HG02678 (cell line): ENCODE results near the gene MSH5.
A peak's percentile ranks its signal among the peaks of the same experiment; 100 is the strongest.
"Not testable (repeated sequence)": the region's sequence is repeated elsewhere in the genome, so short reads cannot be mapped to it uniquely, and the experiment has no call there.

Source experiments
- ATAC-seq: cut with Tn5 transposase; IDR thresholded peaks from one replicate; pipeline ENCODE4 v1.9.1; 2021; ENCODE audit warnings: mild to moderate bottlenecking, moderate library complexity; ENCODE audit not compliant: unreplicated experiment

Gene MSH5

DNA sequence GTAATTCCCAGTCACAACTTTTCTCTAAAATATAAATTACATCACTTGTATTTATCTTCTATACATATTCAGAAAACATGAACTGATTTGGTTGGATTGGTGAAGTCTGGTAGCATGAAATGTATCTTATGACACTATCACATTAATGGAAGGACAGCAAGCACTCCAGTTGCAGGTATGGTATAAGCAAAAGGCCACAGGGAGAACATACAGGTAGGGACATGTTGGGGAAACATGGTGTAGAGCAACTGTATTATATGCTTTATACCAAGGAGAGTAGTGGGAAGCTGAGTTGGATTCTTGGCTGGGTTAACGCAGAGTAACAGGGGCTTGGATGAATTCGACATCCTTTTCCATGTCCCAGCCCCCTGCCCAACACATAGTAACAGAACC is 57.2 kb downstream of the MSH5 start:
- no peak for ATAC-seq

DNA sequence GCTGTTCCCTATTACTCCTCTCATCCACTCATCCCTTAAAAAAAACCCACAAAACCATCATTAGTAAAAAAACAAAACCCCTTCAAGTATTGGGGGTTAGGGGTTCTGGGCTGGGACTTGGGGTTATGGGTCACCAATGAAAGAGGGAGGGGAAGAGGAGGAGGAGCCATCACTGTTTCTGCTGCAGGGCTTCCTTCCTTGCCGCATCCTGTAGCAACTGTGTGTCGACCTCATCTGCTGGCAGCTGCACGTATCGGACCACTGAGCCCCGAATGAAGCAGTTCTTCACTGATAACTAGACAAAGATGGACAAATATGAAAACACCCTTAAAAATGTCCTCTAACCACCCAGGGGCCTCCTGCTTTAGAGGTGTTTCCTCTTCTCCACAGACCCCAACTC is 57.8 kb downstream of the MSH5 start:
- no peak for ATAC-seq

DNA sequence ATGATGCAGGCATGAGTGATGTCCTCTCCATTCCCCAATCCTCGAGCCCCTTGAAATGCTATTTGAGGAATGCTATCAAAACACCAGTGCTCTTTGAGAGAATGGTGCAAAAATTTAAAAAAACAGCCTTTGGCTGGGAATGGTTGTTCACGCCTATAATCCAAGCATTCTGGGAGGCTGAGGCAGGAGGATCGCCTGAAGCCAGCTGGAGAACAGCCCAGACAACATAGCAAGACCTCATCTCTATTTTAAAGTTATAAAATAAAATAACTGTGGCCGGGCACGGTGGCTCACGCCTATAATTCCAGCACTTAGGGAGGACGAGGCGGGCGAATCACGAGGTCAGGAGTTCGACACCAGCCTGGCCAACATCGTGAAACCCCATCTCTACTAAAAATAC is 60.0 kb downstream of the MSH5 start:
- ATAC-seq: no peak

DNA sequence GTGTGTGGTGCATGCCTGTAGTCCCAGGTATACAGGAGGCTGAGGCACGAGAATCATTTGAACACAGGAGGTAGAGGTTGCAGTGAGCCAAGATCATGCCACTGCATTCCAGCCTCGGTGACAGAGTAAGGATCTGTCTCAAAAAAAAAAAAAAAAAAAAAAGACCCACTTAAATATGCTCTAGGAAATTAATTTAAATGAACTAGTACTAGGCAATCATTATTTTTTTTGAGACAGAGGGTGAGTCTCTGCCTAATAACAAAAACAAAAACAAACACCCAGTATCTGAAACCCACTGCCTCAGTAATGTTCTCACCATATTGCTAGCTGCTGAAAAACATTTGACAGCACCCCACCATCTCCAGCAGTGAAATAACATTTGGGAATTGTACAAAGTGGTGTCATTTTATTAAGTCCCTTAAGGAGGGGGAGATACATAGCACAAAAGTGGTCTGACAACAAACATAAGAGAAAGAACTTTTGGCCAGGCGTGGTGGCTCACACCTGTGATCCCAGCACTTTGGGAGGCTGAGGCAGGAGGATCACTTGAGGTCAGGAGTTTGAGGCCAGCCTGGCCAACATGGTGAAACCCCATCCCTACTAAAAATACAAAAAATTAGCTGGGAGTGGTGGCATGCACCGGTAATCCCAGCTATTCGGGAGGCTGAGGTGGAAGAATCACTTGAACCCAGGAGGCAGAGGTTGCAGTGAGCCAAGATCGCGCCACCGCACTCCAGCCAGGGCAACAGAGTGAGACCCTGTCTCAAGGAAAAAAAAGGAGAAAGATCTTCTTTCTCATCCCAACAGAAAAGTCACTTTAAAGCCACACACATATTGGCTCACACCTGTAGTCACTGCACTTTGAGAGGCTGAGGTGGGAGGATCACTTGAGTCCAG is 61.5 kb downstream of the MSH5 start:
- ATAC-seq: not testable (repeated sequence)

DNA sequence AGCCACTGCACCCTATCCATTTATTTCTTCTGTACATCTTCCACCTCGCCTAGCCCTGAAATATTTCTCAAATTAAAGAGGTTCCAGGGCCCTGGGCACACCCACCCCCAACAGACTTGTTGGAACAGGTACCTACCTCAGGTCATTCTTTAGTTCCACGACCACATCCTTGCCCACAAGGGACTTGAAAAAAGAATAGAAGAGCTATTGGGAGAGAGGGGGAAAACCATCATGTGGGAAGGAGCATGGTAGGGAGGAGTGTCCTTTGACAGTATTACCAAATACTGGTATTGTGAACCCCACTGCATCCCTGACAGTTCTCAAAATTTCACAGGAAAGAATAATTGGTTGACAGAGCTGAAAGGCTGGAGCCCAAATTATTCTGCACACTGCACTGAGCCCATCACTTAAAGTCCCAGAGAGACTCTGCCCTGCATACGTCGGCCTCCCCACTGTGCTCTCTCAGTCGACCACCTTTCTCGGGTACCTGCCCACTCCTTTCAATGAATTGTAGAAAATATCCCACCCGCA is 66.2 kb downstream of the MSH5 start:
- no peak for ATAC-seq

DNA sequence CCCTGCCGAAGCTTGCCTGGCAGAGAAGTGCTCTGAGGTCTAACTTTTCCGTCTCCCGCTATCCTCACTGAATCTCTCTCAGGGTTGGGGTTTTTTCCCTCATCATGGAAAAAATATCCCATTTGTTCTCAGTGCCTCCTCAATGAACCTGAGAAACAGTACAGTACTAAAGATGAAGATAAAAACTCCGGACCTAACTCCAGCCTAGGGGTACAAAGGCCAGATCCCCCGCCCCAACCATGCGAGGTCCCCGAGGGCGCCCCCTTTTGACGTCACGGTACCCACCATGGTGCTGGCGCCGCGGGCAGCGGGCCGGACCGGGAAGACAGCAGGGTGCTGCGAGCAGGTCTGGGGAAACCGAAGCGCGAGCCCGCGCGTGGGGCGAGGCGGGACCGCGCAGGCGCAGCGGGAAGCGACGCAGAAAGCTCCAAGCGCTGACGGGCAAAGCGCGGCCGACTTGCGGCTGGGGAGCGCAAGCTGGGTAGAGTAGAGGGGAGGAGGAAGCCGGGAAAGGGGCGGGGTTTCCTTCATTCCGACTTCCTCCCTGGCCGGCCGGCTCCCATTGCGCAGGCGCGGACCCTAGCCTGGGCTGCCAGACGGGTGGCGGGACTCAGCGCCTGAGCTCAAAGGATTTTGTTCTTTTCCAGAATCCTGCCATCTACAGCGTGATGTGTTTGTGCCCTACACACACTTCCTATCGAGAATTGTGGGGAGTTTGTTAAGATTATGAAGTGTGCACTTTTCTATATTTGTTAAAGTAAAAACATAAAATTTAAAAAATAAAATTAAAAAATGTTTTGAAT is 66.9 kb downstream of the MSH5 start, which contains the start of gene LSM2:
TSS of gene LSM2 (minus strand) at position 497 of the 803 bp plus-strand sequence. CDS start at position 288, 209 bp downstream.
- ATAC-seq: peak; percentile 94

DNA sequence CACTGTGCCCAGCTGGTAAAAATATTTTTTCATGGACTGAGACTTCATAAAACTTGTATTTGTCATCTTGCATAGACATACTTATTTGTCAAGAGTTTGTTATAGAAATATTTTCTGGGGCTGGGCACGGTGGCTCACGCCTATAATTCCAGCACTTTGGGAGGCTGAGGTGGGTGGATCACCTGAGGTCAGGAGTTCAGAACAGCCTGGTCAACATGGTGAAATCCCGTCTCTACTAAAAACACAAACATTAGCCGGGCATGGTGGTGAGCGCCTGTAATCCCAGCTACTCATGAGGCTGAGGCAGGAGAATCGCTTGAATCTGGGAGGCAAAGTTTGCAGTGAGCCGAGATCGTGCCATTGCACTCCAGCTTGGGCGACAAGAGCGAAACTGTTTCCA is 68.8 kb downstream of the MSH5 start:
- ATAC-seq: not testable (repeated sequence)

DNA sequence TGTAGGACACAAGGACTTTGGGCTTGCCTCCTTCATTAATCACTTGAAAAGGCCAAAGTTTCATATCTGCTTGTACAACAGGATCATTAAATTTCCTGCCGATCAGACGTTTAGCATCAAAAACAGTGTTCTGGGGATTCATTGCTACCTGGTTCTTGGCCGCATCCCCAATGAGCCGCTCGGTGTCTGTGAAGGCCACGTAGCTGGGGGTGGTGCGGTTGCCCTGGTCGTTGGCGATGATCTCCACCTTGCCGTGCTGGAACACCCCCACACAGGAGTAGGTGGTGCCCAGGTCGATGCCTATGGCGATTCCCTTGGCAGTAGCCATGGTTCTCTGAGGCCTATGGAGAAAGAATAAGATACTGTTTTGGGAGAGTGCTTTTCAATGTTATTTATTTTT is 71.8 kb downstream of the MSH5 start:
- no peak for ATAC-seq
